Measurements from ENCODE around the gene BMI1. TPM values are rescaled to one million over a fixed set of nuclear protein-coding genes. Genes with fewer than 3 reads are reported as not detected.
"Not testable (repeated sequence)": the region's sequence is repeated elsewhere in the genome, so short reads cannot be mapped to it uniquely, and the experiment has no call there.

The BMI1 gene
- total RNA-seq (2014; rRNA removed; shearing (Covaris generic)), result 95.8 and 114 TPM in 2 replicates

DNA sequence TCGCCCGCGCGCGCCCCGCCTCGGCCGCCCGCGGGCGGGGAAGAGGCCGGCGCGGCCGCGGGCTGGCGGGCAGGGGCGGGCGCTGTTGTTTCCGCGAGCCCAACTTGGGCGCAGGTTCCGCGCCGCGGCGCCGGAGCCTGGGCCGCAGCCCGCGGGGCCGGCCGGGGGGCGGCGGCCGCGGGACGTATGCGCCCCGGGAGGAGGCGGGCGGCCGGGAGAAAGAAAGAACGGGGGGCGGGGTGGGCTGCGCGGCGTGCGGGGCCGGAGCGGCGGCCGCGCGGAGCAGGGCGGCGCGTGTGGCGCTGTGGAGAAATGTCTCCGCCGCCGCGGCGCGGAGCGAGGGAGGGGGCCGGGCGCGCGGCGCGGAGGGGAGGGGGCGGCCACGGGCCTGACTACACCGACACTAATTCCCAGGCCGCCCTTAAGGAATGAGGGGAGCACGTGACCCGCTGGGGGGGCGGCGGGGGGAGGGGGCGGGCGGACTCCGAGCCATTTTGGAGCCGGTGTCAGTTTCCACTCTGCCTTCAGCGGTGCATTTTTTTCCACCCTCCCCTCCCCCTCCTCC is at the start of gene BMI1:
TSS of gene BMI1 (plus strand) at position 509 of the 565 bp plus-strand sequence. CDS start 5,351 bp downstream, outside the sequence.
- DNase-seq (ENCODE audit: low read depth), result peak; percentile 81

DNA sequence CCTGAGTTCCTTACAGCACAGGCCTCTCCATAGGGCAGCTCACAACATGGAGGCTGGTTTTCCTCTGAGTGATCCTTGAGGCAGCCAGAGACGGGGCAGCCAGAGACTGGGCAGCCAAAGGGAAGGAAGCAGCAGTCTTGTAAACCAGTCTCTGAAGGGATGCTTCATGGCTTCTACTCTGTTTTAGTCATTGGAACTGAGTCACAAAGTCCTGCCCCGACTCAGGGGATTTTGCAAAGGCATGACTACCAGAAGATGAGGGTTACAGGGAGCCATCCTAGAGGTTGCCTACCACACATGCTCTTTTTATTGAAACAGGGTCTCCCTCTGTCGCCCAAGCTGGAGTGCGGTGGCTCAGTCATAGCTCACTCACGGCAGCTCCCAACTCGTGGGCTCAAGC is 49.1 kb upstream of the BMI1 start:
- no peak for DNase-seq (ENCODE audit: low read depth)

DNA sequence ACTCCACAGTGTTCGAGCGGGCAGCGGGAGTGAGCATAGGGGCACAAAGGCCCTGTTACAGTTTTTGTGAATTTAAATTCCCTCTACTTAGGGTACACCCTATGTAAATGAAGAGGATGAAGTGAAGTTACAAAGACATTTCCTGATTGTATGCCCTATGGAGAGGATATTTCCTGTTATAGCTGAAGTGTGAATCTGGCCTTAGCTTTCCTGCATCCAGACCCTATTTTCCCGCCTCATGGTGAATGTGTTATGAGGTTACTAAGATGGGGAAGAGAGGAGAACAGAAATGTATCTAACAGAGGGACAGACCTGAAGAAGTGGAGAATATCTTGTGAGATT is 42.5 kb upstream of the BMI1 start:
- DNase-seq (ENCODE audit: low read depth), result no peak

DNA sequence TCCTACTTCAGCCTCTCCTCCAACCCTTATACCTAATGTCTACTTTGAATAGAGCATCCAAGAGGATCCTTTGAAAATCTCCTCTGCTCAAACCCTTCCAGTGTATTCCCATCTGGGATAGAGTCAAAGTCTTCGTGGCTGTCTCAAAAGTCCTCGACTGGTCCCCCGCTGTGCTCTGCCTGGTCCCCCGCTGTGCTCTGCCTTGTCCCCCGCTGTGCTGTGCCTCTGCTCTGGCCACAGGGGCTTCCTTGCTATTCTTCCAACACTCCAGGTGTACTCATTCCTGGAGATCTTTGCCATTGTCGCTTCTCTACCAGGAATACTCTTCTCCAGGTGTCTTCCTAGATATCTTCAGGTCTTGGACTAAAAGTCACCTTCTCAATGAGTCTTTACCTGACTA is 40.8 kb upstream of the BMI1 start:
- no peak for DNase-seq (ENCODE audit: low read depth)

DNA sequence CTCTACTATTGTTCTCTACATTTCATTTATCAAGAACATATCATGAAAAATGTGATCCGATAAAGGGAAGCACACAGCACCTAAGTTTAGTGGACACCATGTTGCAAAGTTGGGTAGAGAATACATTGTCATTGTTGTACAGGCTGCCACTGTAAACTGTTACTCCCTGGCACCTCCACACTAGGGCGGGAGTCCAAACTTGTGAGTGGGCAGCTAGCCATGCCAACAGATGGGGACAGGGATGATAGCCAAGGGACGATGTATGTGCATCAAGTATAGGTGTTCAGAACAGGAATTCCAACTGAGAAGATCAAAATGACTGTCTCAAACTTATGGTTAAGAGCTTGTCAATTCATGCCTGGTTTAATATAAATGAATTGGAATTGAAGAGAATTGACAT is 35.8 kb upstream of the BMI1 start:
- DNase-seq (ENCODE audit: low read depth), result no peak

DNA sequence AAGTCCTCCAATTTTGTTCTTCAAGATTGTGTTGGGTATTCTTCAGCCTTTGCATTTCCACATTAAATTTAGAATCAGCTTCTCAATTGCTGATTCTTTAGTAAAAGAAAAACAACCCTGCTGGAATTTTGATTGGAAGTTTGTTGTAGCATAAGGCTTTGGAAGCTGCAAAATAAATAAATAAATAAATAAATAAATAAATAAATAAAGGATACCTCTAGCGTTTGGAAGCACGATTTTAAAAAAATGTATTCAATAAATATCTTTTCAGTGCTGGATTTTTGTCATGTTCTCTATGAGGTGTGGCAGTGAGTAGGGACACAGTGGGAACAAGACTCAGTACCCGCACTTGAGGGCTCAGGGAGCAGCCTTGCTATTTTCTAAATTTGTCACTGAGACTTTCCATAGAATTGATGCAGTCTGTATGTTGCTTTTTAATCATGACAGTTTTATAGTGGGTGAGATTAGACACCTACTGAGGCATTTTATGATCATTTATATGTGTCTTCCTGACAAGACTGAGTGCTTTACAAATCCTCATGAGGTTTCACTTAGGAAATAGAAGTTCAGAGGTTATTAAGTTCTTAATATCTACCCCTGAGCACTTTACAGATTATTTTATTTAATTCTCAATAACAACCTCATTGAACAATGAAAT is 27.0 kb upstream of the BMI1 start:
- DNase-seq (ENCODE audit: low read depth), result no peak

DNA sequence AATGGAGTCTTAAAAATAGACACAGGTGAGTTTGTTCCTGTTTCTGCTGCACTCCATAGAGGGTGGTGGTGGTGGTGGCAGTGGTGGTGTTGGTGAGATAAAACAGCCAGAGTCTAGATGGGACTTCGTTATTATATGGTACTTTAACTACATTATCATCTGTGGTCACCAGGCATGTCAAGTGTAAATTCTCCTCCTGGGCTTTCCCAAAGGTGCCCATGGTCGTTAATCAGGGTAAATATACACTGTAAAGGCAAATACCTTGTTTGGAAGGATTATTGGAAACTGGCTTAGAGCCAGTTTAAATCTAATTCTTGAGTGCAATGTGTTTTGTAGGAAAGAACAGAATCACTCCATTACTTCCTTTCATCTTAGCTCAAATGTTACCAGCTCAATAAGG is 26.2 kb upstream of the BMI1 start:
- DNase-seq (ENCODE audit: low read depth), result no peak

DNA sequence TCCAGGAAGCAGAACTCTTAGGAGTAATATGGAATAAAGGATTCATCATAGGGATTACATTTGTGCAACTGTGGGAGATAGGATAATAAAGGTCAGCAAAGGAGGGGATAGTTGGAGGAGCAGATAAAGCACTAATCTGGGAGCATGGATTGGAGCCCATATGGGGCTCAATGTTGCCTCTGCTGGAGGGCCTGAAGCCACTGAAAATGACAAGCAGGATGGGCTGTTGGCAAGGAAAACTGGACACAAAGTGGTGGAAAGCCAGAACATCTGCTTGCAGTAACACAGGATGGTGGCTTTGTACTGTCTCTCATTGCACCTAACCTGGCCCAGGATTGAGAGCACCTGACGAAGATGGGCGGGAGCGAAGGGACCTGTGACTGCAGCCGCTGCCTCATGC is 19.7 kb upstream of the BMI1 start:
- no peak for DNase-seq (ENCODE audit: low read depth)

DNA sequence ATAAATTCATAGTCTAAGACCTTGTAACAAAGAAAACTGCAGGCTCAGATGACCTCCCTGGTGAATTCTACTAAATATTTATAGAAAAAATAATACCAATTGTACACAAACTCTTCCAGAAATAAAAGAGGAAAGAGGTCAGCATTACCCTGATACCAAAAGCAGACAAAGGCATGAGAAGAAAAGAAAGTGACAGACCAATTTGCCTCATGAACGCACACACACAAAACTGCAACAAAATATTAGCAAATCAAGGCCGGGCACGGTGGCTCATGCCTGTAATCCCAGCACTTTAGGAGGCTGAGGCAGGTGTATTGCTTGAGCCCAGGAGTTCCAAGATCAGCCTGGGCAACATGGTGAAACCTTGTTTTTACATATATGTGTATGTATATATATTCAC is 17.4 kb upstream of the BMI1 start:
- DNase-seq (ENCODE audit: low read depth), result no peak

DNA sequence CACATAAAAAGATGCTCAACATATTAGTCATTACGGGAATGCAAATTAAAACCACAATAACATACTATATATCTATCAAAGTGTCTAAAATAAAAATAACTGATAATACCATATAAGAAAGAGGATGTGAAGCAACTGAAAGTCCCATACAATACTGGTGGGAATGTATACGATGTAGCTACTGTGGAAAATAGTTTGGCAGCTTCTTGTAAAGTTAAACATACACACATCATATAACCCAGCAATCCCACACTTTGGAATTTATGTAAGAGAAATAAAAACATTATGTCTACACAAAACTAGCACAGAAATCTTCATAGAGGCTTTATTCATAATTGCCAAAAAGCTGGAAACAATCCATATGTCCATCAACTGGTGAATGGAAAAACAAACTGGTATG is 15.2 kb upstream of the BMI1 start:
- DNase-seq (ENCODE audit: low read depth), result no peak

DNA sequence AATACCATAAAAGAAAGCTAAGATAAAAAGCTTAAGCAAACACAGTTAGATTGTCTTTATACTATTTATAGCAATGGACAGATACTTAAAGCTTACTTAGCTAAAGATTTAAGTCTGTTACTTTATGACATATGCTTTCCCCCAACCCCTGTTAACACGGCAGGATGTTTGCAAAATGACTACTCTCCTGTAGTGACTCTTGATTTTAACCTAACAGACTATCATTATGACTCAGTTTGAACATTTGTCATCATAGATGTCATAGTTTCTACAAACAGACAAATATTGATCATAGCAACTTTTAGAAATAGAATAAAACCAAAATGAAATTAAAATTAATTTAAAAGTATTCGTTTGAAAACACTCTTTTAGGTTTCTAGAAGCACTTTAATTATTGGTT is 12.5 kb upstream of the BMI1 start:
- DNase-seq (ENCODE audit: low read depth), result no peak

DNA sequence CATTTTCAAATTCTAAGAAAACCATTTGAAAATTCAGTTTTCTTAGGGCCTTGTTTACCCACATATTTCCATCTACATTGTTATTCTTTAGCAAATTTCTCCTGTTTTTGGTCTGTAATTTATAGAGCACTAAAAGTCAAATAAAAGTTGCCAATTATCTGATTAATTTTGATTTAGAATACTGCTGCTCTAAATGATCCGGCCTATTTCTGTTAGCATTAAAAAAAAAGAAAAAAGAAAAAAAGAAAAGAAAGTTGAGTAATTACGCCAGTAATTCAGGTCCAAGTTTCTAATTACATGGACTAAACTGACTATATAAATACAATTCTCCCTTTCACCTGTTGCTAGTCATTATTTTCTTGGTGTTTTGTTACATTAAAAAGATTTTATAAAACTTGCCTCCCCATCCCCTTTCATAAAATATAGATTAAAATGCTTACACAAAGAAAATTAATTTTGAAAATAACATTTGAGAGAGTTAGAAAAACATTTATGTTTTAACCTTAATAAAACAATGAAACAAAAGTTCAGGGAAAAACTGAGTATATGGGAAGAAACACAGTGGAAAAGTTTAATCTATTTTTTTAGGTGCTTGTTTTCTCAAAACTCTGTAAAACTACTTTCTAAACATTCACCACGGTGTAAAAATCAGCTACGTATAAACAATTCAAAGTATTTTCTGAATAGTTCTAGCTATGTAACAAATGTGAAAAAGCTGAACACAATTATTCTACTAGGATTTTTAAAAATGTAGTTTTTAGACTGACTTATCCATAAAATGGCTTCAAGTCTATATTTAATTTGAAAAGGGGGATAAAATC is 11.5 kb upstream of the BMI1 start:
- DNase-seq (ENCODE audit: low read depth), result no peak

DNA sequence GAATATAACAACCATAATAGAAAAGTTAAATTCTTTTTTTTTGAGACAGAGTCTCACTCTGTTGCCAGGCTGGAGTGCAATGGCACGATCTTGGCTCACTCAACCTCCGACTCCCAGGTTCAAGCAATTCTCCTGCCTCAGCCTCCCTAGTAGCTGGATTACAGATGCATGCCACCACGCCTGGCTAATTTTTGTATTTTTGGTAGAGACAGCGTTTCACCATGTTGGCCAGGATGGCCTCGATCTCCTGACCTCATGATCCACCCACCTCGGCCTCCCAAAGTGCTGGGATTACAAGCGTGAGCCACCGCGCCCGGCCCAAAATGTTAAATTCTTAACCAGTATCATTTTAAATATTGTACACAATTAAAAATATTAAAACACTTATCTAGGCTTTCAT is 10.9 kb upstream of the BMI1 start:
- DNase-seq (ENCODE audit: low read depth), result not testable (repeated sequence)

DNA sequence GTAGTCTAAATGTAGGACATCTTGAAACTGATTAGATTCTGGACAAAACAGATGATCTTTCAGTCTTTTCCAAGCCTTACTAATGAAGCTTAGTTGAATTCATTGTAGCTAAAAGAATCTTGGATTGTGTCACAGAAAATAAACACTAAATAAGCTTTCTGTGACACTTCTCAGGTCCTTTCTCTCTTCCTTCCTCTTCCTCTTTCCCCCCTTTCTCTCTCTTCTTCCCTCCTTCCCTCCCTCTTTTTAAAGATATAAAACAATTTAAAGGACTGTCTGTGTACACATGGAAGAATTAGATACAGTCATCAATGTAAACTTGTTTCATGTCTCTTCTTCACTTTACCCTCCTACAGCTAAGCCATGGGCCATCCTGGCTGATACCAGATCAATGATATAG is 10.0 kb upstream of the BMI1 start:
- DNase-seq (ENCODE audit: low read depth), result no peak

DNA sequence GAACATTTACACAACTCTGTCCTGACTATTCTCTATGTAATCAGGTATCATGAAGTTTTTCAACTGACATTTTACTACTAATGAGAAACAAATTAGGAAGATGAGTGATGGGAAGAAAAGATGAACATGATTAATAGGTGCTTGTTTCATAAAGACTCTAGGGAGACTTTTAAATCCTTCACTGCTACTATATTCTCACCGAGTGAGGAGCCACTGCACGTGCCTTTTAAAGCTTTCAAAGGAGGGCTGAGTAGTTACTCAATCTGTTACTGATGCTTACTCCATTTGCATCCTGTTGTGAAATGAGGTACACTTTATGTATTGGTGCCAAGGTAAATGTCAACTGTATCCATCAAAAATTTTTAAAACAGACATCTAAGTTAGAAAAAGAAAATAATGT is 6.0 kb upstream of the BMI1 start:
- no peak for DNase-seq (ENCODE audit: low read depth)

DNA sequence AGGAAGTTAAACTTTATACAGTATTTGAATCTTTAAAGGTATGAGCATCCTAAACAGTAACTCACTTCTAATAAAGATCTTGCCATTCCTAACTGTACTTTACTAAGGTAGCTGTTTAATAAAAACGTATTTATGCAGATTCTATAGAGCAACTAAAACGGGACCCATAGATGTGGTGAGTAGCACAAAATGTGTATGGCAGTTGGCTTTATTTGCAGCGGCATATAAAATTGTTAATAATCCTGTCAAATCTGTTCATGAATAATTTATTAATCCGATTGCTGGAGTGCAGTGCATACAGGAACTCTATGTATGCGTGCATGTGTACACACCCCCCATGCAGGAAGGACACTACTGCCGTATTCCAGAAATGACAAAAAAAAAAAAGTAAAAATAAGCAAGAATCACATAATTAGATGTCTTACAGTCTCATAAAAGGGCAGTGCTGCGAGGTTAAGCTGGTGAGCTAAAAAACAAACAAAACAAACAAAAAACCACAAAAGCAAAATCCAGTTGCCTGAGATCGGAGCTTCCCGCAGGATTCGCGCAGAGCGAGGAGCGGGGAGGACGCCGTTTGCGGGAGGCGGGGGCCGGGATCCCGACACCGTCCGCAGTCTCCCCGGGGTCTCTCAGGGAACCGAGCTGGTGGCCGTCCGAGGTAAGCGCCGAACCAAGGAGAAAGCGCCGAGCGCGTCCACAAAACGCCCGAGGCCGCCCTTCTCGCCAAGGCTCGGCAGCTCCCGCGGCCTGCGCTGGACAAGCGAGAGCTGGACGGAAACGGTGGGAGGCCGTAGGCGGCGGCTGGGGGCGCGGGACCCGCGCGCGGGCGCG is 5.2 kb upstream of the BMI1 start:
- DNase-seq (ENCODE audit: low read depth), result no peak

DNA sequence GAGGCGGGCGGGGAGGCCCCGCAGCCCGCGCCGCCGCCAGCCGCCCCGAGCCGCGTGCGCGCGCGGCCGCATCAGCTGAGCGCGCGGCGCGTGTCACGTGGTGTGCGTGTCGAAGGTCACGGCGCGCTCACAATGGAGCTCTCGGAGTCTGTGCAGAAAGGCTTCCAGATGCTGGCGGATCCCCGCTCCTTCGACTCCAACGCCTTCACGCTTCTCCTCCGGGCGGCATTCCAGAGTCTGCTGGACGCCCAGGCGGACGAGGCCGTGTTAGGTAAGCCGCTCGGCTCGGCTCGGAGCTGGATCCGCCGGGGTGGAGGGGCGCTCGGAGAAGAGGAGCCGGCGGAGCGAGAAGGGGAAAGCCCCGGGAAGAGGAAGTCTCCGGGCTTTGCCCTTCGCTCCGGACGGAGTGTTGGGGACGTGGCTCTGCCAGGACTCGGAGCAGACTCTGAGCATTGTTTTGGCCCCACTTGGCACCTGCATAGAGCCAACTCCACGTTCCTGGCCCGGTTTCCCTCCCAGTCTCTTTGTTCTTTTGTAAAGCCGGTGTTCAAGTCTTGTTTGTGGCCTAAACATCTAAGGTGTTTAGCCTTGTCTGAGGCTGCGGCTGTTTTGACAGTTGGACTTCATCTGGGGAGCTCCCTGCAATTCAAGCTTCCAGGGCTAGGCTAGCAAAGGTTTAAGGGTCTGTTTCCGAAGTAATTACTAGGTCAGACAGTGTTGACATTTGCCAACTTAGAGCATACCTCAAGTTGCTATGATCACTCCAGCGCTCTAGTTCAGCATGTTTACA is 4.4 kb upstream of the BMI1 start, which contains the start of gene COMMD3:
TSS of gene COMMD3 (plus strand) at position 103 of the 790 bp plus-strand sequence. CDS start at position 133, 30 bp downstream.
- DNase-seq (ENCODE audit: low read depth), result peak; percentile 89

DNA sequence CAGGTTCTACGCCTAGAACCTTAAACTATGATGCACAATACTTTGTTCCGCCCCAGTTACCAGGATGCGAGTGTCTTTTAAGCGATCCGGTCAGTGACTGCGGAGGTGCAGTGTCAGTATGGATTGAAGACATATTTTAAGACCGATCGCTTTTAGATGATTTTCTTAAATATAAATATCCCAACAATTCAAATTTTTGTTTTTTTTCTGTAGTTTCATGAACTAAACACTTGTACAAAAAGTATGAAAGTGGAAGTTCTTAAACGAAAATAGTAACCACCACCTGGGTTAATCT is 3.9 kb upstream of the BMI1 start:
- DNase-seq (ENCODE audit: low read depth), result no peak

DNA sequence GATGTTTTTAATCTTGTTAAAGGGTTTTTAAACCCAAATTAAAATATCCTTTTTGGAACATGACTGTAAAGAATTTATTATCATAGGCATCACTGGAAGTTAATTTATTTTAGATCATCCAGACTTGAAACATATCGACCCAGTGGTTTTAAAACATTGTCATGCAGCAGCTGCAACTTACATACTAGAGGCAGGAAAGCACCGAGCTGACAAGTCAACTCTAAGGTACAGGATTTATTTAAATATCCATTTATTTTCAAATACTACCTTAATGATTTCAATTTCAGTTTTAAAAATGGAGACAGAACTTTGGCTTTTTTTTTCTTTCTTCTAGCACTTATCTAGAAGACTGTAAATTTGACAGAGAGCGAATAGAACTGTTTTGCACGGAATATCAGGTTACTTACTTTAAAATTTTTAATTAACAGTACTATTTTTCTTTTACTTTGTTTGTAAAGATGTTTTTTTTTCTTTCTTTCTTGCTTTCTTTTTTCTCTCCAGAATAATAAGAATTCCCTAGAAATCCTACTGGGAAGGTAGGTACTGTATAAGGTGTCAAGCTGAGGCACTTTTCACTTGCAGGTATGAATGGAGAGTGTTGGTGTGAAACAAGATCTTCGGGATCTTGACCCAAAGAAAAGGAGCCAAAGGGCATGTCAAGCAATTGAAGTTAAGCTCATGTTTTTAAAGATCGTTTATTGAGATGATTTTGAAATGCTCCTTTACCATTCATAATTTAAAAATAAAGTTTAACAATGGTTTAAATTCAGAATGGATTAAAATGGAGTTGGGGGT is 2.9 kb upstream of the BMI1 start:
- DNase-seq (ENCODE audit: low read depth), result no peak

DNA sequence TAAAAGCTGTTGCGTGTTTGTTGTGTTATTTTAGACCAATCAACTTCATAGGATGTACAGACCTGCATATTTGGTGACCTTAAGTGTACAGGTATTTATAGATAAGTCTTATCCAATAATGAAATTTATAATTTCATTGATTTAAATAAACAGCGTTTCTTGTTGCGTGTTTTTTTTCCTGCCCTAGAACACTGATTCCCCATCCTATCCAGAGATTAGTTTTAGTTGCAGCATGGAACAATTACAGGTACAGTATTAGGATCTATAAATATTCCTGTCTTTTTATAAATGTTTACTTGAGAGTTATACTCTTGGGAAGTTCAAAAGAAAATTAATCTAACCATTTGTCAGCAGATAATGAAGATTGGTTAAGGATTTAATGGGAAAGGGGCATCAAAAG is 2.1 kb upstream of the BMI1 start:
- no peak for DNase-seq (ENCODE audit: low read depth)

DNA sequence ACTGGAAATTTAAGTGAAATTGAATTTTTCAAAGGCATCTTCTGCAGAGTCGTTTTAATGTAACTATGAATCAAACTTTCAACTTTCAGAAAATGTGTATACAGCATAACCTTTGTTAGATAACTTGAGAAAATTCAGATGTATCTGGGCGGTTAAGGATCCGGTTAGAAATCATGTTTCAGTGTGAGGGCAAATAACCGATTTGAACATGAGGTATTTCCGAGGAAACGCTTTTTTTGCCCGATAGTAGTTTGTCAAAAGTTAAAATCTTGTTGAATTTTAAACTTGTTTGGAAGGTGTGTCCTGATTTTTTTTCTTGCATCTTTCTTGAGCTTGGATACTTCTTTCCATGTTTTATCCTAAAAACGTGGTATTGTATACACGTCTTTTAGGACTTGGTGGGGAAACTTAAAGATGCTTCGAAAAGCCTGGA is 1.3 kb upstream of the BMI1 start:
- no peak for DNase-seq (ENCODE audit: low read depth)

All from RPMI7951 (cell line).